ENCODE measurements around the gene ENTPD8.

DNA sequence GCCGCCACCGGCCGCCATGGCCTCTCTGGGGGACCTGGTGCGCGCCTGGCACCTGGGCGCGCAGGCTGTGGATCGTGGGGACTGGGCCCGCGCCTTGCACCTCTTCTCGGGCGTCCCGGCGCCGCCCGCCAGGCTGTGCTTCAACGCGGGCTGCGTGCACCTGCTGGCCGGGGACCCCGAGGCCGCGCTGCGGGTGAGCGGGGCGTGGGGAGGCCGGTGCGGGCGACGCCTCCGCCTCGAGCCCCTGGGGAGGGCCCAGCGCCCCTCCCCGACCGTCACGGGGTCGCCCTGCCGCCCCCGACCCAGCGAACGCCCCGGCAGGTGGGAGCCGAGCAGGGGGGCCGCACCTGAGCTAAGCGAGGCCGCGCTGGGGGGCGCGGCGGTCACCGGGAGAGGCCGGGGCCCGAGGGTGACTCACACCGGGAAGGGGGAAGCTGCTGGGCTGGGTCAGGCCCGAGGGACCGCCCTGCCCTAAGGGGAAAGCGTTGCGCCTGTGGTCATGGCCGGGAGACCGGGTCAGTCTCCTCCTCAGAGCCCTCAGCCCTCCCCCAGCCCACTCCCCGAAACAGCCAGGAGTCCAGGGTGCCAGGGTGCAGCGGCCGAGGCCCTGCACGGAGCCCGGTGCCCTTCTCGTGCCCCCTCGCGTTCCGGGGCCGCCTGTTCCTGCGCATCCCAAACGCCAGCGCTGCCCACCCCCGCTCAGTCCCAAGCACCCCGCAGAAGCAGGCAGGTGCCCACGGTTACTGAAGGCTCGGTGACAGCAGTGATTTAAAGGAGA, 17.5 kb downstream of the ENTPD8 start:
- TF ChIP-seq, protein P1, sequence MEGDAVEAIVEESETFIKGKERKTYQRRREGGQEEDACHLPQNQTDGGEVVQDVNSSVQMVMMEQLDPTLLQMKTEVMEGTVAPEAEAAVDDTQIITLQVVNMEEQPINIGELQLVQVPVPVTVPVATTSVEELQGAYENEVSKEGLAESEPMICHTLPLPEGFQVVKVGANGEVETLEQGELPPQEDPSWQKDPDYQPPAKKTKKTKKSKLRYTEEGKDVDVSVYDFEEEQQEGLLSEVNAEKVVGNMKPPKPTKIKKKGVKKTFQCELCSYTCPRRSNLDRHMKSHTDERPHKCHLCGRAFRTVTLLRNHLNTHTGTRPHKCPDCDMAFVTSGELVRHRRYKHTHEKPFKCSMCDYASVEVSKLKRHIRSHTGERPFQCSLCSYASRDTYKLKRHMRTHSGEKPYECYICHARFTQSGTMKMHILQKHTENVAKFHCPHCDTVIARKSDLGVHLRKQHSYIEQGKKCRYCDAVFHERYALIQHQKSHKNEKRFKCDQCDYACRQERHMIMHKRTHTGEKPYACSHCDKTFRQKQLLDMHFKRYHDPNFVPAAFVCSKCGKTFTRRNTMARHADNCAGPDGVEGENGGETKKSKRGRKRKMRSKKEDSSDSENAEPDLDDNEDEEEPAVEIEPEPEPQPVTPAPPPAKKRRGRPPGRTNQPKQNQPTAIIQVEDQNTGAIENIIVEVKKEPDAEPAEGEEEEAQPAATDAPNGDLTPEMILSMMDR (conservative IDR thresholded peaks at IDR 0.05 in 1 of 2, IDR thresholded peaks at IDR 0.05 in 1 of 2; ENCODE audit: extremely low read depth in 1 of 2, insufficient read depth in 1 of 2, low read depth in 1 of 2, low read length in 2 of 2): no peak
- TF ChIP-seq EZH2 (IDR thresholded peaks at IDR 0.05; ENCODE audit: borderline replicate concordance, low read length): no peak
